BLaER1 (cell line): ENCODE results near the gene TMEM248.

ENCODE experiments used
- H3K27ac ChIP-seq: shearing (Covaris generic); formaldehyde crosslinking; 2 replicates; pipeline ENCODE4 v1.8.1; 2022
- H3K27me3 ChIP-seq: shearing (Covaris generic); formaldehyde crosslinking; 2 replicates; pipeline ENCODE4 v1.8.1; 2022
- H3K36me3 ChIP-seq: shearing (Covaris generic); formaldehyde crosslinking; 2 replicates; pipeline ENCODE4 v1.8.1; 2022
- H3K4me1 ChIP-seq: shearing (Covaris generic); formaldehyde crosslinking; 2 replicates; pipeline ENCODE4 v1.8.1; 2022
- H3K4me2 ChIP-seq: shearing (Covaris generic); formaldehyde crosslinking; 2 replicates; pipeline ENCODE4 v1.8.1; 2022
- H3K4me3 ChIP-seq: shearing (Covaris generic); formaldehyde crosslinking; 2 replicates; pipeline ENCODE4 v1.8.1; 2022
- H3K9ac ChIP-seq: shearing (Covaris generic); formaldehyde crosslinking; 2 replicates; pipeline ENCODE4 v1.8.1; 2022
- H3K9me3 ChIP-seq: shearing (Covaris generic); formaldehyde crosslinking; 2 replicates; pipeline ENCODE4 v1.8.1; 2022
- H4K20me1 ChIP-seq: shearing (Covaris generic); formaldehyde crosslinking; 2 replicates; pipeline ENCODE4 v1.8.1; 2022
- Cebpa-rat ChIP-seq: shearing (Covaris generic); IDR thresholded peaks from 2 replicates; pipeline ENCODE4 v1.8.1; 2022

TMEM248 gene

GRCh38 chr7:66939325-66939724, 18.3 kb downstream of the TMEM248 start:
- Histone ChIP-seq H4K20me1 (peaks cover 98% of the 10 kb centered on the region), H3K27me3 (no peaks in the 10 kb centered on the region), H3K4me3 (no peak overlapping the region), H3K4me1 (no peaks in the 10 kb centered on the region), H3K9me3 (peaks cover 30% of the 10 kb centered on the region), H3K4me2 (no peak overlapping the region), H3K9ac (no peak overlapping the region), H3K27ac (no peak overlapping the region), H3K36me3 (peaks cover 94% of the 10 kb centered on the region)
- TF ChIP-seq Cebpa-rat: no peak

GRCh38 chr7:66946545-66946944, 25.5 kb downstream of the TMEM248 start:
- no peaks in the 10 kb centered on the region for H3K4me1 ChIP-seq
- H3K9me3 ChIP-seq: no peaks in the 10 kb centered on the region
- no peak overlapping the region for H3K27ac ChIP-seq
- peaks cover 97% of the 10 kb centered on the region for H3K36me3 ChIP-seq
- H3K4me3 ChIP-seq: no peak overlapping the region
- H3K9ac ChIP-seq: no peak overlapping the region
- TF ChIP-seq Cebpa-rat: no peak
- no peaks in the 10 kb centered on the region for H3K27me3 ChIP-seq
- peaks cover 49% of the 10 kb centered on the region for H4K20me1 ChIP-seq
- H3K4me2 ChIP-seq: no peak overlapping the region

- H4K20me1 ChIP-seq: peaks cover 45% of the 10 kb centered on the region
- H3K27me3 ChIP-seq: no peaks in the 10 kb centered on the region
- no peak for TF ChIP-seq Cebpa-rat
- H3K4me3 ChIP-seq: no peak overlapping the region
- no peak overlapping the region for H3K9ac ChIP-seq
- no peak overlapping the region for H3K27ac ChIP-seq
- H3K4me1 ChIP-seq: no peaks in the 10 kb centered on the region
- H3K4me2 ChIP-seq: no peak overlapping the region
- H3K9me3 ChIP-seq: no peaks in the 10 kb centered on the region
- peaks cover 97% of the 10 kb centered on the region for H3K36me3 ChIP-seq
These were observed 27.6 kb downstream of the TMEM248 start for GRCh38 chr7:66948480-66949109.

GRCh38 chr7:66950311-66950710, 29.3 kb downstream of the TMEM248 start:
- no peak overlapping the region for H3K4me3 ChIP-seq
- no peak overlapping the region for H3K9ac ChIP-seq
- H3K4me1 ChIP-seq: no peaks in the 10 kb centered on the region
- H3K36me3 ChIP-seq: peaks cover 97% of the 10 kb centered on the region
- H4K20me1 ChIP-seq: peaks cover 30% of the 10 kb centered on the region; the same call in 1 of the 2 replicates
- no peak overlapping the region for H3K4me2 ChIP-seq
- no peaks in the 10 kb centered on the region for H3K9me3 ChIP-seq
- no peak for TF ChIP-seq Cebpa-rat
- no peaks in the 10 kb centered on the region for H3K27me3 ChIP-seq
- H3K27ac ChIP-seq: no peak overlapping the region

- Histone ChIP-seq H3K36me3 (peaks cover 97% of the 10 kb centered on the region), H3K9me3 (no peaks in the 10 kb centered on the region), H3K27ac (no peak overlapping the region), H3K9ac (no peak overlapping the region), H3K4me2 (no peak overlapping the region), H3K4me3 (no peak overlapping the region), H3K4me1 (no peaks in the 10 kb centered on the region), H4K20me1 (peaks cover 30% of the 10 kb centered on the region; the same call in 1 of the 2 replicates), H3K27me3 (no peaks in the 10 kb centered on the region)
- no peak for TF ChIP-seq Cebpa-rat
These were observed 29.7 kb downstream of the TMEM248 start for GRCh38 chr7:66950763-66951162.

- Histone ChIP-seq H3K9ac (no peak overlapping the region), H3K27ac (no peak overlapping the region)
- TF ChIP-seq Cebpa-rat: no peak
These were observed 31.5 kb downstream of the TMEM248 start for GRCh38 chr7:66952343-66953043.

GRCh38 chr7:66953044-66953427, 32.0 kb downstream of the TMEM248 start:
- no peaks in the 10 kb centered on the region for H3K27me3 ChIP-seq
- H3K9me3 ChIP-seq: no peaks in the 10 kb centered on the region
- no peak overlapping the region for H3K4me2 ChIP-seq
- H3K4me3 ChIP-seq: no peak overlapping the region
- peaks cover 22% of the 10 kb centered on the region; the same call in 1 of the 2 replicates for H4K20me1 ChIP-seq
- H3K9ac ChIP-seq: no peak overlapping the region
- no peaks in the 10 kb centered on the region for H3K4me1 ChIP-seq
- no peak overlapping the region for H3K27ac ChIP-seq
- no peak for TF ChIP-seq Cebpa-rat
- peaks cover 97% of the 10 kb centered on the region for H3K36me3 ChIP-seq

More at GRCh38 chr7:66952343-66953043, 31.5 kb downstream of the TMEM248 start:
- H3K4me3 ChIP-seq: no peak overlapping the region
- H3K27me3 ChIP-seq: no peaks in the 10 kb centered on the region
- peaks cover 97% of the 10 kb centered on the region for H3K36me3 ChIP-seq
- H3K4me2 ChIP-seq: no peak overlapping the region
- peaks cover 22% of the 10 kb centered on the region; the same call in 1 of the 2 replicates for H4K20me1 ChIP-seq
- no peaks in the 10 kb centered on the region for H3K4me1 ChIP-seq
- H3K9me3 ChIP-seq: no peaks in the 10 kb centered on the region

GRCh38 chr7:66957595-66958290, 36.7 kb downstream of the TMEM248 start:
- Histone ChIP-seq H3K27ac (no peak overlapping the region), H3K4me3 (no peak overlapping the region), H3K4me2 (no peak overlapping the region), H3K9ac (no peak overlapping the region), H3K27me3 (no peaks in the 10 kb centered on the region), H3K9me3 (no peaks in the 10 kb centered on the region), H3K36me3 (peaks cover 88% of the 10 kb centered on the region), H4K20me1 (peaks cover 16% of the 10 kb centered on the region), H3K4me1 (no peaks in the 10 kb centered on the region)
- TF ChIP-seq Cebpa-rat: no peak

- Histone ChIP-seq H3K36me3 (peaks cover 81% of the 10 kb centered on the region), H3K4me3 (no peak overlapping the region), H3K27ac (no peak overlapping the region), H3K4me2 (no peak overlapping the region), H4K20me1 (peaks cover 8% of the 10 kb centered on the region; the same call in 1 of the 2 replicates), H3K27me3 (no peaks in the 10 kb centered on the region), H3K4me1 (no peaks in the 10 kb centered on the region), H3K9ac (no peak overlapping the region), H3K9me3 (no peaks in the 10 kb centered on the region)
- TF ChIP-seq Cebpa-rat: no peak
These were observed 37.7 kb downstream of the TMEM248 start for GRCh38 chr7:66958538-66959350.
